ENCODE measurements around the gene FRK.

The FRK gene

DNA sequence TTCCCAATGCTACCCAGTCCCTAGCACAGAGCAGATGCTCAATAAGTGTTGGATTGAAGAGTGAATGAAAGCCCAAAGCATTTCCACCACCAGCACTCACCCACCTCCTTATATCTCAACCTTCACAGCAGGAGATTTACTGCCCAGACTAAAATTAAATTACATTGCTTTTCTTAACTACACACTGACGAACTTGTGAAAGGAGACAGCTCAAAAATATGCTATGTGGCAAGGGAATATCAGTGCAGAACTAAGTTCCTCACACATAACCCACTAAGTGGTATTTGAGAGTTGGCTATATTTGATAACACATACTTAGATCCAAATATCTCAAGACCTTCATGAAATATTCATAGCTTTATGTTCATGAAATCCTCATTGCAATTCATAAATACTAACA lies 137.7 kb downstream of the FRK start:
- TF ChIP-seq POLR2A (IDR thresholded peaks at IDR 0.05; ENCODE audit: low read depth, low read length) = no peak
- no peak for TF ChIP-seq POLR2AphosphoS5 (IDR thresholded peaks at IDR 0.05; ENCODE audit: low read depth, low read length)
- no peak for TF ChIP-seq TAF1 (IDR thresholded peaks at IDR 0.05; ENCODE audit: borderline replicate concordance, low read depth, low read length)
- FAIRE-seq (no peak), DNase-seq (ENCODE audit: insufficient read length) (no peak)

DNA sequence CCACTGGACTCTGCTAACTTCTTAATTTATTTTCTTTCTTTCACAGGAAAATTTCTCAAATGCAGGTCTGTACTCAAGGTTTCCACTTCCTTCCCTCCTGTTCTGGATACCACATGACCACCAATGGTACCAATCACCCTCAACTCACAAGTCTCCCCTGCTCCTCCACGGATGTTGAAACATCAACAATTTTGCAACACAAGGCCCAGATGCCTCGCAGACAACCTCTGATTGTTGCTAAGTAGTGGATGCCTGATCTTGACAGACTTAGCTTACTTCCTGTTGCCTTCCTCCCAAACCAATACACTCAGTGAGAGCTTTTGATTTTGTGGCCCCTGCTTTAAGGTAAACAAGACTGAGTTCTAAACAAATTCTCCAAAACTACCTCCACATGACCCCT lies 146.6 kb downstream of the FRK start:
- no peak for DNase-seq (ENCODE audit: insufficient read length)
- no peak for FAIRE-seq
- TF ChIP-seq TAF1 (IDR thresholded peaks at IDR 0.05; ENCODE audit: borderline replicate concordance, low read depth, low read length) (no peak), POLR2AphosphoS5 (IDR thresholded peaks at IDR 0.05; ENCODE audit: low read depth, low read length) (no peak), POLR2A (IDR thresholded peaks at IDR 0.05; ENCODE audit: low read depth, low read length) (no peak)

DNA sequence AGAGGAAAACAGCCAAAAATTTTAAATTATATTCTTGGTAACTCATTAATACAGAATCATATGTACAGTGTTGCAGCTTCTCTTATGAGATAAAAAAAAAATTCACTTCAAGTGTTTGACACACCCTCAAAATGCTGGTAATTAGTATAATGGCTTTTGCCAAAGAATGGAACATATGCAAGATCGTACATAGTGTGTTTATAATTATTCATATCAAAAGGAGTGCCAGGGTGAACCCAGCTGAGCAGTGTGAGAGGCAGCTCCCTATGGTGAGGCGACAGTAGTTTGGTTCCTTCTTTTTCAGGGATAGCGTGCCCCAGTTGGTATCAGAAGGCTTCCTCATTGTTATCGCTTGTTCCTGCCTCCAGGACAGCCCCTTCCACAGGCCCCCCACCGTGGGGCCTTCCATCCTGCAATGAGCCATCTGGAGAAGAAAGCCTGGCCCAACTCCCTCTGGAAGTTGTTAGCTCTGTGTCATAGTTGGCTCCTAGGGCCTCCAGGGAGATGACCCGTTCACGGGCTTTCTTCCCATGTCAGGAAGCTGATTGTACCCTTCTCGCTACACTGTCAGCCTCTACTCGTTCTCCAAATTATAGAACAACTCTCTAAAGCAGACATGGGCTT lies 150.7 kb downstream of the FRK start:
- DNase-seq (ENCODE audit: insufficient read length) (no peak), FAIRE-seq (no peak)
- TF ChIP-seq POLR2AphosphoS5 (IDR thresholded peaks at IDR 0.05; ENCODE audit: low read depth, low read length) (no peak), TAF1 (IDR thresholded peaks at IDR 0.05; ENCODE audit: borderline replicate concordance, low read depth, low read length) (no peak), POLR2A (IDR thresholded peaks at IDR 0.05; ENCODE audit: low read depth, low read length) (no peak)

DNA sequence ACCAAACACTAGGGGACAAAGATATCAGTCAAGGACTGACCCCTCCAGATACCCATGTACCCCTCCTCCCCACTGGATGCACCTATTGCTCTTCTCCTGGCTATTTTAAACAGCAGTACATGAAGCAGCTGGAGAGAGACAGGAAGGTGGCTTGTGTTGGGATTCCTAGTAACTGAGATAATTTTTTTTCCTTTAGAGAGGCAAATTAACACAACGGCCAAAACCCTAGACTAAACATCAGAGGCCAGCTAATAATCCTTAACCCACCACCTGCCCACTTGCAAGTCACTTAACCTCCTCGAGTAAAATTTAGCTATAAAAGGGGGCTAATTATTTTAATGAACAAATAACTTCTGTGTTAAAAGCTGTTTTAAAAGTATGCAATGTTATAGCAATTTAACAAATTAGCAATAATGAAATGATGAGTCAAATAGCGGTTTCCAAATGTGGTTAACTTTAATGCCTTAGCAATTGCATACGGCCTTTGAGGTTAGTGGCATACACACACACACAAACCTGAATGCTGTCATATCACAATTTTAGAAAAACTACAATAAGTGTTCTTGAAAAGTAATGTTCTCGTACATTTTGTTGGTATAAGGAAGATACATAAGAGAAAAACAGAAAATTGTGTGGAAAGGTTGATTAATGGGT lies 151.7 kb downstream of the FRK start:
- DNase-seq (ENCODE audit: insufficient read length) = no peak
- FAIRE-seq = no peak
- TF ChIP-seq POLR2A (IDR thresholded peaks at IDR 0.05; ENCODE audit: low read depth, low read length) = no peak
- no peak for TF ChIP-seq TAF1 (IDR thresholded peaks at IDR 0.05; ENCODE audit: borderline replicate concordance, low read depth, low read length)
- TF ChIP-seq POLR2AphosphoS5 (IDR thresholded peaks at IDR 0.05; ENCODE audit: low read depth, low read length) = no peak

DNA sequence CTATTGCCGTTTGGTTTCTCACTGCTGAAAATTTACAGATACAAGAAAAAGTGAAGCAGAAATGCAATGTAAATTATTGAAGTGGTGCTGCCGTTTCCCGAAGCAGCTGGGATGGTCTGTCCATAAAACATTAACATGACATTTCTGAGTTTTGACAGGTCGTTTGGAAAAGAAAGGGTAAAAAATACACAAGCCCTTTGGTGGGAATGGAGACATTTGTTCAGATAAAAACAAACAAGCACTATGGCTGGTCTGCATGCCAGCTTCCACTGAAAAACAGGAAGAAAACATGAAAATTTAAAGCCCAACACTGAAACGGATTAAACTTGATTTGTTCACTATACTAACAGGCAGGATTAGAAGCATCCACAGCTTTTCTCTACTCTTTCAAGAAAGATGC lies 155.2 kb downstream of the FRK start:
- FAIRE-seq = no peak
- no peak for DNase-seq (ENCODE audit: insufficient read length)
- TF ChIP-seq POLR2A (IDR thresholded peaks at IDR 0.05; ENCODE audit: low read depth, low read length) (no peak), POLR2AphosphoS5 (IDR thresholded peaks at IDR 0.05; ENCODE audit: low read depth, low read length) (no peak), TAF1 (IDR thresholded peaks at IDR 0.05; ENCODE audit: borderline replicate concordance, low read depth, low read length) (no peak)

DNA sequence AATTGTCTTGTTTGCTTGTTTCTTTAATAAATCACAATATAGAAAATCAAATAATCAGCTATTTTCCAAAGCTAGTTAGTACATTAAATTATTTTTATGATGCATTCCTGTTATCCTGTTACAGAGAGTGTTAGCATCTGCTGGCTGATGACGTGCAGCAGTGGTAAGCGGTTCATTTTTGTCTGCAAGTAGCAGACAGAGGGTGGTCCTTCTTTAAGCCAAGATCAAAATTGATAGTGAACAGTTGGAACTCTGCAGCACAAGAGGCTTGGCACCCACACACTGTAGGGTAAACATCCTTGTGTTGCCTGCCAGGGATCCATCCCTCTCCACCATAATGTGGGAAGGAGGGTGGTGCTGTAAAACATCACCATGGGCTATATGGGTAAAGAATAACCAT lies 158.3 kb downstream of the FRK start:
- DNase-seq (ENCODE audit: insufficient read length) = no peak
- no peak for FAIRE-seq
- no peak for TF ChIP-seq POLR2AphosphoS5 (IDR thresholded peaks at IDR 0.05; ENCODE audit: low read depth, low read length)
- no peak for TF ChIP-seq POLR2A (IDR thresholded peaks at IDR 0.05; ENCODE audit: low read depth, low read length)
- TF ChIP-seq TAF1 (IDR thresholded peaks at IDR 0.05; ENCODE audit: borderline replicate concordance, low read depth, low read length) = no peak

DNA sequence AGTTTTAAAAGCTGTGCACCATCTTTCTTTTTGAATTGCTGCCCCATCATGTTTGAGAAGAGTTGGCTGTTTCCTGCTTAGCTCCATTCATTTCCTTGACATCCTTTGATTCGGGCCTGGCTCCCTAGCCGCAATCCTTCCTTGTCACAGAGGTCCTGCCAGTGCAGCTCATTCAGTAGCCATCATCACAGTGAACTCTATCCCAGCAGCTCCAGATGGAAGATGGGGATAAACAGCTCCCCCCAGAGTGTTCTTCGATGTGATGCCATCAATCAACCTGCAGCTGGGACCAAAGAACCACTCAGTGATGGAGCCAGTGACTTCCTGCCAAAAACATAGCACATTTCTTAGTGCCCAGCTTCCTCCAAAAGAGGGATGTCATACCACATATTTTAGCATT lies 158.8 kb downstream of the FRK start:
- TF ChIP-seq POLR2AphosphoS5 (IDR thresholded peaks at IDR 0.05; ENCODE audit: low read depth, low read length) = no peak
- no peak for TF ChIP-seq POLR2A (IDR thresholded peaks at IDR 0.05; ENCODE audit: low read depth, low read length)
- TF ChIP-seq TAF1 (IDR thresholded peaks at IDR 0.05; ENCODE audit: borderline replicate concordance, low read depth, low read length) = no peak
- DNase-seq (ENCODE audit: insufficient read length) = no peak
- no peak for FAIRE-seq

DNA sequence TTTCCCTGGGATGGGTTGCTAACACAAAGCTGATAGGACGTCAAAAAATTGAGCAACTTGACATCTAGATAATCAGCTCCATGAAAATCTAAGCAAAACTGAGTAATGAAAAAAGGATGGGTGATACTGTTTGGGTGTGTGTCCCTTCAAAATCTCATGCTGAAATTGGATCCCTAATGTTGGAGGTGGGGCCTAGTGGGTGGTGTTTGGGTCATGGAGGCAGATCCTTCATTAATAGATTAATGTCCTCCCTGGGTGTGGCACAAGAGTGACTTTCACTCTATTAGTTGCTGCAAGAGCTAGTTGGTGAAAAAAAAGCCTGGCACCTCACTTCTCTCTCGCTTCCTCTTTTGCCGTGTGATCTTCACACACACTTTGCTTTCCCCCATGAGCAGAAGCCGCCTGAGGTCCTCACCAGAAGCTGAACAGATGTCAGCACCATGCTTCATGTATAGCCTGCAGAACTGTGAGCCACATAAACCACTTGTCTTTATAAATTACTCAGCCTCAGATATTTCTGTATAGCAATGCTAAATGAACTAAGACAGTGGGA lies 160.9 kb downstream of the FRK start:
- FAIRE-seq = no peak
- no peak for DNase-seq (ENCODE audit: insufficient read length)
- TF ChIP-seq TAF1 (IDR thresholded peaks at IDR 0.05; ENCODE audit: borderline replicate concordance, low read depth, low read length) (no peak), POLR2AphosphoS5 (IDR thresholded peaks at IDR 0.05; ENCODE audit: low read depth, low read length) (no peak), POLR2A (IDR thresholded peaks at IDR 0.05; ENCODE audit: low read depth, low read length) (no peak)

DNA sequence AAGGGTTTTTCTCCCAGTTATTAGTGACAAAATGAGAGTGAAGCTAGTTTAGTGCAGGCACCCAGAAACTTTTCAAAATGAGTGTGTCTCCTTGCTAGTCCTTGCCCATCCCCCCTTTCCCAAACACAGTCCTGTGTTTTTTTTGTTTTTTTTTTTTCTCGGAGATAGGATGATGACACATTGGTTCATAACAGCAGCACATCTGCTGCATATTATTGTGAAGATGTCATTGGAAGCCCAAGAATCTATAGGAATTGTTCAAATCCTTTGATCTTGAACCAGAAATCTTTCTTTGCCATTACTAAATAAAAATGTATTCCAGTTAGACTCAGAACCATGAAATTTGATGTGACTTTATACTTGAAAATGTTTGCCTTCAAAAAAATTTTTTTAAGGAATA lies 162.4 kb downstream of the FRK start:
- no peak for TF ChIP-seq POLR2AphosphoS5 (IDR thresholded peaks at IDR 0.05; ENCODE audit: low read depth, low read length)
- no peak for TF ChIP-seq TAF1 (IDR thresholded peaks at IDR 0.05; ENCODE audit: borderline replicate concordance, low read depth, low read length)
- TF ChIP-seq POLR2A (IDR thresholded peaks at IDR 0.05; ENCODE audit: low read depth, low read length) = no peak
- DNase-seq (ENCODE audit: insufficient read length) (no peak), FAIRE-seq (no peak)

DNA sequence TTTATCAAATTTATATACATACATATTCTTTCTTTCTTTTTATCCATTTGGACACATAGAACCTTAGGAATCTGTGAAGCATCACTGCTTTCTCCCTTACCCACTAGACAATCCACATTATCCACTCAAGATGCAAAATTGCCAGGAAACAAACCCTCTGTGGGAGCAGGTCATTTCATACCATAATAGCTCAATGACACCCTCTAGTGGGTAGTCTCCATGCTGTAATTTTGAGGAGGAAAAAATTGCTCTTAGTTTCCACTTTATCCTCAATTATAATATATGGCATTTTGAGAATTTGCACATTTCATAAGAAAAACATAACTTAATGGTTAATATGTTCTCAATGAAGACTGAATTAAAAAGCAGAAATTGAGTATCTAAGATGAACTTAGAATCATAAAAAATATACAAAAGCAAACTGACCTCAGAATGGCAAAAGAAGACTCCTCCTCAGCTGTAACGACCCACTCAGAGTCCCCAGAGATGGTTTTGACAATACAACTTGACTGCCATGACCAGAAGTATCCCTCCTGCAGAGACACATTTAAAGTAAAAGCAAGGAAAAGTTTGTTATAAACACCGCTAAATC lies 164.1 kb downstream of the FRK start:
- DNase-seq (ENCODE audit: insufficient read length) (no peak), FAIRE-seq (peak; percentile 73)
- TF ChIP-seq POLR2AphosphoS5 (IDR thresholded peaks at IDR 0.05; ENCODE audit: low read depth, low read length) (no peak), TAF1 (IDR thresholded peaks at IDR 0.05; ENCODE audit: borderline replicate concordance, low read depth, low read length) (no peak), POLR2A (IDR thresholded peaks at IDR 0.05; ENCODE audit: low read depth, low read length) (no peak)

DNA sequence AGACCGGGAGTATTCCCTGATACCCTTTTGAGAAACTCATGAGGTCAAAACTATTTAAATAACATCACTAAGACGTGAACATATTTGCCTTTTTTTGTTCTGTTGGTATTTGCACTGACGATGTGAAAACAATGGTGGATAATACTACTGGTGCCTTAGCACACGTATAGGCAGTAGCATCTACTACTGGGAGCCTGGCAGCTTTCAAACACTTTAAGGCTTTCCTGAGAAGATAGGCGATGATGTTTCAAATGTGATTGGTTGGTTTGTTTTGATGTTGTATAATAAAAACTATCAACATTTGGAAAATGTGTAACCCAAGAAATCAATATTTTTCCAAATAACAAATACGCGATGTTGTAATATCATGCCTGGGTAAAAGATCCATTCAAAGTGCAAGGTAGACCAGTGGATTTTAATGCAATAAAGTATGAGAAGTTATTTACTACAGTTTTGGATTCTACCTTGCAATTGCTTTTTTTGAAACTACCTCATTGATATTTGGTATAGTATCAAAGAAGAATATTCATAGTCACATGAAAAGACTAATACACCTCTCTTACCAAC lies 166.2 kb downstream of the FRK start:
- FAIRE-seq (no peak), DNase-seq (ENCODE audit: insufficient read length) (no peak)
- TF ChIP-seq POLR2AphosphoS5 (IDR thresholded peaks at IDR 0.05; ENCODE audit: low read depth, low read length) = no peak
- TF ChIP-seq TAF1 (IDR thresholded peaks at IDR 0.05; ENCODE audit: borderline replicate concordance, low read depth, low read length) = no peak
- TF ChIP-seq POLR2A (IDR thresholded peaks at IDR 0.05; ENCODE audit: low read depth, low read length) = no peak

All from GM12892 (cell line).